Stimulated activated CD4-positive, alpha-beta T cell treated with anti-CD3 and anti-CD28 coated beads, Interleukin-1b, Interleukin-23, amount 100 ng/mL, for 24 hours (primary cell): ENCODE results near the gene CMTR1.

Source experiments
- DNase-seq, 4 experiments: peaks; one replicate each; pipeline ENCODE4 v3.0.0-alpha.2; 2020; ENCODE audit warnings: low read depth in 4 of 4, low spot score in 1 of 4

The CMTR1 gene

GRCh38 chr6:37477656-37478435 lies 44.8 kb downstream of the CMTR1 start:
- DNase-seq: no peak

GRCh38 chr6:37478827-37479226 lies 45.8 kb downstream of the CMTR1 start:
- no peak for DNase-seq

- DNase-seq: no peak
These were observed 46.3 kb downstream of the CMTR1 start for GRCh38 chr6:37479266-37479854.

GRCh38 chr6:37480118-37480736 lies 47.2 kb downstream of the CMTR1 start:
- no peak for DNase-seq

GRCh38 chr6:37480951-37481534 lies 48.0 kb downstream of the CMTR1 start:
- no peak for DNase-seq

- DNase-seq: no peak
These were observed 48.9 kb downstream of the CMTR1 start for GRCh38 chr6:37481711-37482605.

GRCh38 chr6:37482606-37483251 lies 49.7 kb downstream of the CMTR1 start:
- no peak for DNase-seq

GRCh38 chr6:37483252-37483901 lies 50.4 kb downstream of the CMTR1 start:
- DNase-seq: no peak

GRCh38 chr6:37483917-37484785 lies 51.1 kb downstream of the CMTR1 start:
- peak; percentile 59 to 69 (median 64) for DNase-seq

- no peak for DNase-seq
These were observed 51.8 kb downstream of the CMTR1 start for GRCh38 chr6:37484786-37485170.

- DNase-seq: no peak
These were observed 52.3 kb downstream of the CMTR1 start for GRCh38 chr6:37485291-37485702.

GRCh38 chr6:37486121-37486839 lies 53.3 kb downstream of the CMTR1 start:
- DNase-seq: no peak

GRCh38 chr6:37487591-37488380 lies 54.8 kb downstream of the CMTR1 start:
- DNase-seq: no peak

- DNase-seq: no peak
These were observed 55.5 kb downstream of the CMTR1 start for GRCh38 chr6:37488476-37488875.

- DNase-seq: no peak
These were observed 56.8 kb downstream of the CMTR1 start for GRCh38 chr6:37489697-37490336.

- no peak for DNase-seq
These were observed 57.6 kb downstream of the CMTR1 start for GRCh38 chr6:37490536-37491170.
